ENCODE measurements around the gene MTX1. TPM values are rescaled to one million over a fixed set of nuclear protein-coding genes. Genes with fewer than 3 reads are reported as not detected.

MTX1 gene
- polyA plus RNA-seq, 1 of the 3 experiments (the other 2 are of a cell fraction) = 79.1 TPM

GRCh38 chr1:155173478-155174323 is 34.8 kb upstream of the MTX1 start, which contains the start of gene TRIM46:
Gene TRIM46 (plus strand): TSS chr1:155173849. CDS start chr1:155173967, 118 bp downstream.
- no peaks in the 10 kb centered on the region for H3K9me3 ChIP-seq
- no peaks in the 10 kb centered on the region for H3K9me2 ChIP-seq
- peak; percentile 91 for DNase-seq
- WGBS (ENCODE audit: low lambda C conversion rate) = 6% methylated on average over 28 of the region's 38 CpGs
- H3K27me3 ChIP-seq (ENCODE audit: insufficient read depth) = no peaks in the 10 kb centered on the region
- H3K4me1 ChIP-seq (ENCODE audit: control insufficient read depth in 1 of 2, insufficient read depth in 2 of 2, low read depth in 1 of 2, low read length in 1 of 2) = peaks cover 0 to 33% of the 10 kb centered on the region in 2 experiments; a peak in 3 of 4 replicates
- H3K4me2 ChIP-seq = peak within 1 kb of the TSS; percentile 94
- H3K4me3 ChIP-seq (ENCODE audit: low read depth in 2 of 2, low read length in 1 of 2) = peak within 1 kb of the TSS; percentile 75 to 93
- peaks cover 24 to 37% of the 10 kb centered on the region in 2 experiments for H3K36me3 ChIP-seq (replicated peaks in 1 of 2; ENCODE audit: control insufficient read depth in 1 of 2, insufficient read depth in 2 of 2, low read length in 1 of 2)
- H3F3A ChIP-seq (replicated peaks; ENCODE audit: insufficient read depth) = peaks cover 40% of the 10 kb centered on the region
- ChIA-PET CTCF (interaction anchor here (0.6 to 14.8 kb wide), 41 partner anchors 9 to 436 kb away, joined by 3 to 496 read pairs (median 5); partner anchors contain the start of genes ADAM15, EFNA1, ENTREP3 and MSTO1), POLR2A (interaction anchor here (0.7 to 2.8 kb wide), 12 partner anchors 11 to 89 kb away, joined by 3 to 27 read pairs (median 4); partner anchors contain the start of genes DPM3, EFNA1, SLC50A1 and THBS3)
- H3K9ac ChIP-seq = peak within 1 kb of the TSS; percentile 96
- no peaks in the 10 kb centered on the region for H4K20me1 ChIP-seq (ENCODE audit: insufficient read depth)
- H3K27ac ChIP-seq (ENCODE audit: low read depth in 2 of 2, low read length in 1 of 2) = peak within 1 kb of the TSS; percentile 92
- peak within 1 kb of the TSS; percentile 80 for H2AFZ ChIP-seq (ENCODE audit: low read depth)
- peaks cover 41% of the 10 kb centered on the region for H3K79me2 ChIP-seq (ENCODE audit: insufficient read depth)
- TF ChIP-seq NFIC (IDR thresholded peaks at IDR 0.05; ENCODE audit: borderline replicate concordance) = no peak
- peak; percentile 11 for TF ChIP-seq CHD2 (IDR thresholded peaks at IDR 0.05; ENCODE audit: low read length, partially characterized antibody)
- no peak for TF ChIP-seq RAD21 (IDR thresholded peaks at IDR 0.05; ENCODE audit: low read length)
- TF ChIP-seq MAX (IDR thresholded peaks at IDR 0.05; ENCODE audit: low read depth) = peak; percentile 91
- TF ChIP-seq TAF1 (IDR thresholded peaks at IDR 0.05; ENCODE audit: borderline replicate concordance, low read depth, low read length) = no peak; the same call in 1 of the 2 replicates
- no peak for TF ChIP-seq EZH2phosphoT487 (IDR thresholded peaks at IDR 0.05; ENCODE audit: borderline replicate concordance, low read depth)
- TF ChIP-seq TEAD4 (IDR thresholded peaks at IDR 0.05; ENCODE audit: borderline replicate concordance, insufficient read depth) = no peak
- no peak for TF ChIP-seq EP300 (IDR thresholded peaks at IDR 0.05; ENCODE audit: borderline replicate concordance in 1 of 2, low read depth in 1 of 2, low read length in 1 of 2)
- no peak for TF ChIP-seq GATA2 (CRISPR knock-in tag; IDR thresholded peaks at IDR 0.05)
- TF ChIP-seq TCF12 (IDR thresholded peaks at IDR 0.05) = no peak
- TF ChIP-seq, protein P1, sequence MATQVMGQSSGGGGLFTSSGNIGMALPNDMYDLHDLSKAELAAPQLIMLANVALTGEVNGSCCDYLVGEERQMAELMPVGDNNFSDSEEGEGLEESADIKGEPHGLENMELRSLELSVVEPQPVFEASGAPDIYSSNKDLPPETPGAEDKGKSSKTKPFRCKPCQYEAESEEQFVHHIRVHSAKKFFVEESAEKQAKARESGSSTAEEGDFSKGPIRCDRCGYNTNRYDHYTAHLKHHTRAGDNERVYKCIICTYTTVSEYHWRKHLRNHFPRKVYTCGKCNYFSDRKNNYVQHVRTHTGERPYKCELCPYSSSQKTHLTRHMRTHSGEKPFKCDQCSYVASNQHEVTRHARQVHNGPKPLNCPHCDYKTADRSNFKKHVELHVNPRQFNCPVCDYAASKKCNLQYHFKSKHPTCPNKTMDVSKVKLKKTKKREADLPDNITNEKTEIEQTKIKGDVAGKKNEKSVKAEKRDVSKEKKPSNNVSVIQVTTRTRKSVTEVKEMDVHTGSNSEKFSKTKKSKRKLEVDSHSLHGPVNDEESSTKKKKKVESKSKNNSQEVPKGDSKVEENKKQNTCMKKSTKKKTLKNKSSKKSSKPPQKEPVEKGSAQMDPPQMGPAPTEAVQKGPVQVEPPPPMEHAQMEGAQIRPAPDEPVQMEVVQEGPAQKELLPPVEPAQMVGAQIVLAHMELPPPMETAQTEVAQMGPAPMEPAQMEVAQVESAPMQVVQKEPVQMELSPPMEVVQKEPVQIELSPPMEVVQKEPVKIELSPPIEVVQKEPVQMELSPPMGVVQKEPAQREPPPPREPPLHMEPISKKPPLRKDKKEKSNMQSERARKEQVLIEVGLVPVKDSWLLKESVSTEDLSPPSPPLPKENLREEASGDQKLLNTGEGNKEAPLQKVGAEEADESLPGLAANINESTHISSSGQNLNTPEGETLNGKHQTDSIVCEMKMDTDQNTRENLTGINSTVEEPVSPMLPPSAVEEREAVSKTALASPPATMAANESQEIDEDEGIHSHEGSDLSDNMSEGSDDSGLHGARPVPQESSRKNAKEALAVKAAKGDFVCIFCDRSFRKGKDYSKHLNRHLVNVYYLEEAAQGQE (IDR thresholded peaks at IDR 0.05; ENCODE audit: low read depth, low read length) = no peak
- TF ChIP-seq YY1 (IDR thresholded peaks at IDR 0.05; ENCODE audit: low read depth) = no peak
- TF ChIP-seq, protein P2, sequence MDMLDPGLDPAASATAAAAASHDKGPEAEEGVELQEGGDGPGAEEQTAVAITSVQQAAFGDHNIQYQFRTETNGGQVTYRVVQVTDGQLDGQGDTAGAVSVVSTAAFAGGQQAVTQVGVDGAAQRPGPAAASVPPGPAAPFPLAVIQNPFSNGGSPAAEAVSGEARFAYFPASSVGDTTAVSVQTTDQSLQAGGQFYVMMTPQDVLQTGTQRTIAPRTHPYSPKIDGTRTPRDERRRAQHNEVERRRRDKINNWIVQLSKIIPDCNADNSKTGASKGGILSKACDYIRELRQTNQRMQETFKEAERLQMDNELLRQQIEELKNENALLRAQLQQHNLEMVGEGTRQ (IDR thresholded peaks at IDR 0.05; ENCODE audit: borderline replicate concordance, low read depth, low read length) = peak; percentile 14; the same call in 1 of the 2 replicates
- TF ChIP-seq, protein P3, sequence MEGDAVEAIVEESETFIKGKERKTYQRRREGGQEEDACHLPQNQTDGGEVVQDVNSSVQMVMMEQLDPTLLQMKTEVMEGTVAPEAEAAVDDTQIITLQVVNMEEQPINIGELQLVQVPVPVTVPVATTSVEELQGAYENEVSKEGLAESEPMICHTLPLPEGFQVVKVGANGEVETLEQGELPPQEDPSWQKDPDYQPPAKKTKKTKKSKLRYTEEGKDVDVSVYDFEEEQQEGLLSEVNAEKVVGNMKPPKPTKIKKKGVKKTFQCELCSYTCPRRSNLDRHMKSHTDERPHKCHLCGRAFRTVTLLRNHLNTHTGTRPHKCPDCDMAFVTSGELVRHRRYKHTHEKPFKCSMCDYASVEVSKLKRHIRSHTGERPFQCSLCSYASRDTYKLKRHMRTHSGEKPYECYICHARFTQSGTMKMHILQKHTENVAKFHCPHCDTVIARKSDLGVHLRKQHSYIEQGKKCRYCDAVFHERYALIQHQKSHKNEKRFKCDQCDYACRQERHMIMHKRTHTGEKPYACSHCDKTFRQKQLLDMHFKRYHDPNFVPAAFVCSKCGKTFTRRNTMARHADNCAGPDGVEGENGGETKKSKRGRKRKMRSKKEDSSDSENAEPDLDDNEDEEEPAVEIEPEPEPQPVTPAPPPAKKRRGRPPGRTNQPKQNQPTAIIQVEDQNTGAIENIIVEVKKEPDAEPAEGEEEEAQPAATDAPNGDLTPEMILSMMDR (IDR thresholded peaks at IDR 0.05) = no peak; the same call in 1 of the 2 replicates
- no peak for TF ChIP-seq FOXJ3 (CRISPR knock-in tag; IDR thresholded peaks at IDR 0.05)
- no peak for TF ChIP-seq SMC3 (IDR thresholded peaks at IDR 0.05; ENCODE audit: low read depth, low read length)
- TF ChIP-seq NRF1 (IDR thresholded peaks at IDR 0.05; ENCODE audit: low read depth, low read length) = peak; percentile 87
- no peak for TF ChIP-seq RCOR1 (IDR thresholded peaks at IDR 0.05; ENCODE audit: low read length)
- TF ChIP-seq, protein P4, sequence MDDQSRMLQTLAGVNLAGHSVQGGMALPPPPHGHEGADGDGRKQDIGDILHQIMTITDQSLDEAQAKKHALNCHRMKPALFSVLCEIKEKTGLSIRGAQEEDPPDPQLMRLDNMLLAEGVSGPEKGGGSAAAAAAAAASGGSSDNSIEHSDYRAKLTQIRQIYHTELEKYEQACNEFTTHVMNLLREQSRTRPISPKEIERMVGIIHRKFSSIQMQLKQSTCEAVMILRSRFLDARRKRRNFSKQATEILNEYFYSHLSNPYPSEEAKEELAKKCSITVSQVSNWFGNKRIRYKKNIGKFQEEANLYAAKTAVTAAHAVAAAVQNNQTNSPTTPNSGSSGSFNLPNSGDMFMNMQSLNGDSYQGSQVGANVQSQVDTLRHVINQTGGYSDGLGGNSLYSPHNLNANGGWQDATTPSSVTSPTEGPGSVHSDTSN (IDR thresholded peaks at IDR 0.05) = no peak
- TF ChIP-seq ELF1 (IDR thresholded peaks at IDR 0.05) = no peak
- TF ChIP-seq IRF3 (IDR thresholded peaks at IDR 0.05; ENCODE audit: low read depth, low read length) = no peak
- TF ChIP-seq FOXM1 (IDR thresholded peaks at IDR 0.05; ENCODE audit: low read depth) = no peak
- TF ChIP-seq GABPA (IDR thresholded peaks at IDR 0.05; ENCODE audit: low read depth) = no peak
- no peak for TF ChIP-seq JUND (IDR thresholded peaks at IDR 0.05)

All from SK-N-SH (cell line).